H1 (cell line): ENCODE measurements around the gene RASGRF1. TPM values are rescaled to one million over a fixed set of nuclear protein-coding genes. Genes with fewer than 3 reads are reported as not detected.

ENCODE experiments used
- CTCF ChIA-PET: fragments of 300-600 bp; sonication (Branson Sonifier 250); formaldehyde crosslinking; loops from one replicate; lab custom pipeline; 2021; ENCODE audit not compliant: partially characterized antibody; lab: Charles Lee
- POLR2A ChIA-PET: fragments of 300-600 bp; sonication (Branson Sonifier 250); formaldehyde crosslinking; loops from one replicate; lab custom pipeline; 2021; ENCODE audit warnings: inconsistent platforms; ENCODE audit not compliant: partially characterized antibody; lab: Charles Lee
- DNase-seq, 2 experiments: peaks; one replicate each; pipeline versions ENCODE4 v3.0.0 to v3.0.0-alpha.2; 2010 to 2022; ENCODE audit warnings: low spot score in 2 of 2, low read depth in 1 of 2, mixed read lengths in 1 of 2
- FAIRE-seq: peaks from 2 replicates; lab custom pipeline; 2011; peaks lifted over from hg19 to GRCh38; lab: Jason Lieb, UNC
- H2AFZ ChIP-seq: 2 replicates; pipeline ENCODE4 v1.8.1; 2012; ENCODE audit warnings: low read length, inconsistent platforms
- H2AK5ac ChIP-seq: 2 replicates; pipeline ENCODE4 v1.6.1; 2013; ENCODE audit warnings: low read depth, low read length
- H2BK120ac ChIP-seq: replicated peaks from 2 replicates; pipeline ENCODE3; 2013; ENCODE audit warnings: low read depth, low read length, inconsistent platforms
- H2BK12ac ChIP-seq: 2 replicates; pipeline ENCODE4 v1.6.1; 2013; ENCODE audit warnings: low read depth, low read length
- H2BK15ac ChIP-seq: 2 replicates; pipeline ENCODE4 v1.6.1; 2013; ENCODE audit warnings: low read length
- H2BK20ac ChIP-seq: 2 replicates; pipeline ENCODE4 v1.6.1; 2013; ENCODE audit warnings: low read length
- H2BK5ac ChIP-seq: 2 replicates; pipeline ENCODE4 v1.6.1; 2013; ENCODE audit warnings: low read depth, low read length
- H3K14ac ChIP-seq: 2 replicates; pipeline ENCODE4 v1.6.1; 2013; ENCODE audit warnings: inconsistent platforms; ENCODE audit not compliant: insufficient read length
- H3K18ac ChIP-seq: 2 replicates; pipeline ENCODE4 v1.6.1; 2013; ENCODE audit warnings: low read length; ENCODE audit errors: extremely low read depth
- H3K23ac ChIP-seq: 2 replicates; pipeline ENCODE4 v1.6.1; 2013; ENCODE audit warnings: inconsistent platforms; ENCODE audit not compliant: insufficient read length
- H3K23me2 ChIP-seq: 2 replicates; pipeline ENCODE4 v1.6.1; 2013; ENCODE audit warnings: low read depth, low read length
- H3K27ac ChIP-seq: 2 replicates; pipeline ENCODE4 v1.6.1; 2011; ENCODE audit warnings: low read depth, low read length, inconsistent platforms
- H3K27me3 ChIP-seq, 4 experiments: replicated peaks in 1 of 4; 1 replicate in 1 of 4; 2 replicates in 3 of 4; pipeline versions ENCODE4 v1.6.1 to v1.8.1; 2011 to 2013; ENCODE audit warnings: low read length in 3 of 4, mild to moderate bottlenecking in 3 of 4, inconsistent platforms in 2 of 4, mixed read lengths in 2 of 4, moderate library complexity in 1 of 4; ENCODE audit not compliant: control insufficient read depth in 3 of 4, insufficient read depth in 3 of 4; ENCODE audit errors: extremely low read depth in 1 of 4
- H3K36me3 ChIP-seq, 4 experiments: 2 replicates each; pipeline versions ENCODE4 v1.6.1 to v1.8.1; 2011 to 2013; ENCODE audit warnings: mild to moderate bottlenecking in 4 of 4, low read length in 3 of 4, moderate library complexity in 2 of 4, control low read depth in 1 of 4, inconsistent platforms in 1 of 4; ENCODE audit not compliant: insufficient read depth in 4 of 4, control insufficient read depth in 2 of 4
- H3K4ac ChIP-seq: replicated peaks from 2 replicates; pipeline ENCODE3; 2013; ENCODE audit warnings: low read length, low read depth, mixed read lengths, inconsistent platforms; ENCODE audit not compliant: insufficient read length
- H3K4me1 ChIP-seq, 4 experiments: replicated peaks in 1 of 4; 1 replicate in 1 of 4; 2 replicates in 3 of 4; pipeline versions ENCODE4 v1.6.1 to v1.8.1; 2011 to 2013; ENCODE audit warnings: low read length in 3 of 4, inconsistent platforms in 2 of 4, mixed read lengths in 1 of 4; ENCODE audit not compliant: insufficient read depth in 4 of 4, control insufficient read depth in 3 of 4
- H3K4me2 ChIP-seq, 2 experiments: 2 replicates each; pipeline versions ENCODE4 v1.6.1 to v1.8.1; 2011 to 2013; ENCODE audit warnings: low read depth in 2 of 2, low read length in 2 of 2, control low read depth in 1 of 2, inconsistent platforms in 1 of 2, mild to moderate bottlenecking in 1 of 2; ENCODE audit not compliant: insufficient read depth in 1 of 2
- H3K4me3 ChIP-seq, 4 experiments: fragments of 200-600, 300-600 bp in 1 of 4; sonication (generic), shearing (Covaris generic), sonication (Bioruptor Twin) in 1 of 4; 2 replicates each; pipeline versions ENCODE4 v1.5.1 to v1.8.1; 2011 to 2016; ENCODE audit warnings: low read length in 4 of 4, low read depth in 3 of 4, control low read depth in 2 of 4, inconsistent platforms in 2 of 4, mild to moderate bottlenecking in 2 of 4, mixed read lengths in 1 of 4, moderate library complexity in 1 of 4; ENCODE audit not compliant: insufficient read depth in 2 of 4; ENCODE audit errors: extremely low read depth in 1 of 4
- H3K56ac ChIP-seq: replicated peaks from 2 replicates; pipeline ENCODE3; 2013; ENCODE audit warnings: low read depth, mild to moderate bottlenecking, mixed read lengths, low read length, inconsistent platforms; ENCODE audit not compliant: insufficient read length
- H3K79me1 ChIP-seq: 2 replicates; pipeline ENCODE4 v1.6.1; 2013; ENCODE audit warnings: low read depth, low read length, control low read depth
- H3K79me2 ChIP-seq, 2 experiments: 2 replicates each; pipeline versions ENCODE4 v1.6.1 to v1.8.1; 2012 to 2013; ENCODE audit warnings: low read length in 2 of 2, mild to moderate bottlenecking in 2 of 2, inconsistent platforms in 1 of 2; ENCODE audit not compliant: insufficient read depth in 2 of 2, control insufficient read depth in 1 of 2
- H3K9ac ChIP-seq, 4 experiments: replicated peaks in 1 of 4; 1 replicate in 1 of 4; 2 replicates in 3 of 4; pipeline versions ENCODE4 v1.6.1 to v1.8.1; 2011 to 2013; ENCODE audit warnings: low read depth in 3 of 4, low read length in 3 of 4, control low read depth in 2 of 4, mild to moderate bottlenecking in 2 of 4, moderate library complexity in 2 of 4, inconsistent platforms in 1 of 4; ENCODE audit errors: extremely low read depth in 1 of 4
- H3K9me3 ChIP-seq, 2 experiments: 2 replicates each; pipeline versions ENCODE4 v1.6.1 to v1.8.1; 2012 to 2013; ENCODE audit warnings: mild to moderate bottlenecking in 2 of 2, moderate library complexity in 2 of 2, control low read depth in 1 of 2, inconsistent platforms in 1 of 2, low read depth in 1 of 2, low read length in 1 of 2, mixed read lengths in 1 of 2; ENCODE audit not compliant: insufficient read depth in 2 of 2
- H4K20me1 ChIP-seq, 2 experiments: replicated peaks in 1 of 2; 2 replicates each; pipeline versions ENCODE3 to v1.8.1; 2011 to 2013; ENCODE audit warnings: inconsistent platforms in 2 of 2, low read length in 2 of 2, mild to moderate bottlenecking in 1 of 2; ENCODE audit not compliant: insufficient read depth in 2 of 2, control insufficient read depth in 1 of 2
- H4K5ac ChIP-seq: 2 replicates; pipeline ENCODE4 v1.6.1; 2013; ENCODE audit warnings: low read length, low read depth, mixed read lengths, inconsistent platforms; ENCODE audit not compliant: insufficient read length
- H4K8ac ChIP-seq: 2 replicates; pipeline ENCODE4 v1.8.0; 2013; ENCODE audit warnings: mild to moderate bottlenecking, moderate library complexity, low read length, inconsistent platforms; ENCODE audit not compliant: insufficient read depth; ENCODE audit errors: extremely low read depth
- H4K91ac ChIP-seq: replicated peaks from 2 replicates; pipeline ENCODE3; 2013; ENCODE audit warnings: low read length, mixed read lengths, inconsistent platforms; ENCODE audit not compliant: insufficient read length
- ATF3 ChIP-seq: IDR thresholded peaks from 2 replicates; pipeline ENCODE4 v1.6.1; 2011; ENCODE audit warnings: low read depth, mild to moderate bottlenecking, low read length; ENCODE audit not compliant: insufficient read depth
- CEBPB ChIP-seq: IDR thresholded peaks from 2 replicates; pipeline ENCODE4 v1.6.1; 2012; ENCODE audit warnings: low read depth, low read length
- CTCF ChIP-seq, 3 experiments: IDR thresholded peaks; 1 replicate in 2 of 3; 2 replicates in 1 of 3; pipeline versions ENCODE4 v1.5.1 to v1.6.1; 2011; ENCODE audit warnings: low read length in 3 of 3, mild to moderate bottlenecking in 3 of 3, inconsistent platforms in 2 of 3, low read depth in 1 of 3, moderate library complexity in 1 of 3; ENCODE audit not compliant: insufficient read depth in 1 of 3; ENCODE audit errors: control extremely low read depth in 1 of 3
- E2F6 ChIP-seq: IDR thresholded peaks from 2 replicates; pipeline ENCODE4 v1.6.1; 2012; ENCODE audit warnings: inconsistent platforms
- MAX ChIP-seq: IDR thresholded peaks from 2 replicates; pipeline ENCODE4 v1.6.1; 2012; ENCODE audit warnings: inconsistent platforms
- NRF1 ChIP-seq: IDR thresholded peaks from 2 replicates; pipeline ENCODE4 v1.6.1; 2011; ENCODE audit warnings: mild to moderate bottlenecking, low read depth, low read length, improper control_type of control experiment
- RAD21 ChIP-seq, 2 experiments: IDR thresholded peaks in 1 of 2; conservative IDR thresholded peaks in 1 of 2; 2 replicates each; pipeline ENCODE4 v1.6.1; 2011; ENCODE audit warnings: low read depth in 2 of 2, low read length in 2 of 2, improper control_type of control experiment in 1 of 2, inconsistent platforms in 1 of 2, mild to moderate bottlenecking in 1 of 2, moderate library complexity in 1 of 2
- RNF2 ChIP-seq: fragments of 200-900, 300-1000 bp; sonication (generic); IDR thresholded peaks from 2 replicates; pipeline ENCODE4 v1.7.1; 2016; ENCODE audit warnings: borderline replicate concordance, low read depth, mild to moderate bottlenecking, antibody characterized with exemption, low read length; ENCODE audit not compliant: poor library complexity, severe bottlenecking; ENCODE audit errors: missing control alignments
- SIRT6 ChIP-seq: IDR thresholded peaks from one replicate; pipeline ENCODE4 v1.7.1; 2012; ENCODE audit warnings: low read length, inconsistent platforms
- WGBS, 2 experiments: shearing (Covaris generic) in 1 of 2; methylation state at CpG; one replicate each; pipeline versions ENCODE4 v1.1.6 to v1.1.7; 2013 to 2015; ENCODE audit warnings: low lambda C conversion rate in 2 of 2, mixed read lengths in 2 of 2, inconsistent platforms in 1 of 2, low coverage in 1 of 2, missing lambda C conversion rate in 1 of 2; ENCODE audit not compliant: insufficient replicate concordance in 2 of 2, insufficient coverage in 1 of 2, insufficient read length in 1 of 2; ENCODE audit errors: extremely low coverage in 1 of 2, missing lambda C conversion rate in 1 of 2; 5-methylcytosine and 5-hydroxymethylcytosine counted together
- polyA plus RNA-seq, 7 experiments: library from polyadenylated mRNA; depleted of rRNA in 3 of 7; stranded (reverse) in 5 of 7; unstranded in 2 of 7; fragments of >200 nt in 5 of 7; fragments of 200-250 nt in 2 of 7; gene quantifications; 1 replicate in 5 of 7; 2 replicates in 1 of 7; 4 replicates in 1 of 7; pipeline versions ENCODE4 v1.2.1 to v1.2.3, GENCODE V29; 2011 to 2013; ENCODE audit warnings: missing spikeins in 2 of 7, mixed read lengths in 2 of 7
- total RNA-seq: library from RNA; stranded (reverse); fragmentation: NEBNext Ultra II Directional; extraction: Animal tissue kit (Norgen Biotek cat#: 25700); gene quantifications from 2 replicates; pipeline ENCODE4 v1.2.1, GENCODE V29; 2021

Gene RASGRF1
- total and polyA plus RNA-seq, 2 of the 8 experiments (the other 6 are each of a cell fraction or from before 2014, with no cell fraction given) = 0.42 to 0.67 TPM

GRCh38 chr15:79113831-79114230, 23.3 kb upstream of the RASGRF1 start:
- no peak overlapping the region for H3K4me2 ChIP-seq
- H4K8ac ChIP-seq = no peak overlapping the region
- peak in 1 of 2 experiments; percentile 4 for DNase-seq
- no peaks in the 10 kb centered on the region for H3K79me1 ChIP-seq
- H3K27ac ChIP-seq = no peak overlapping the region
- H4K91ac ChIP-seq = no peak overlapping the region
- H3K18ac ChIP-seq = no peak overlapping the region
- POLR2A ChIA-PET = interaction anchor here (1.6 kb wide), 1 partner anchor 17 kb away, joined by 3 read pairs; no protein-coding TSS in a partner anchor
- no peak overlapping the region for H2BK20ac ChIP-seq
- H3K23ac ChIP-seq = no peak overlapping the region
- no peak overlapping the region for H2BK15ac ChIP-seq
- H3K4me1 ChIP-seq = no peaks in the 10 kb centered on the region
- peaks cover 3 to 4% of the 10 kb centered on the region in 2 experiments; a peak in 2 of 4 replicates for H3K9me3 ChIP-seq
- H3K9ac ChIP-seq = no peak overlapping the region
- WGBS, 2 experiments = 93% methylated on average over 2 of the region's 2 CpGs; no CpG with 5 or more reads in 1 of the 2 experiments
- H2AK5ac ChIP-seq = no peak overlapping the region
- no peak overlapping the region for H2AFZ ChIP-seq
- H2BK120ac ChIP-seq = no peak overlapping the region
- H2BK5ac ChIP-seq = no peak overlapping the region
- no peak for FAIRE-seq
- H3K79me2 ChIP-seq = no peaks in the 10 kb centered on the region
- H3K23me2 ChIP-seq = no peaks in the 10 kb centered on the region
- no peak overlapping the region for H4K5ac ChIP-seq
- no peaks in the 10 kb centered on the region for H4K20me1 ChIP-seq
- no peaks in the 10 kb centered on the region; a peak in 1 of 7 replicates for H3K27me3 ChIP-seq
- no peaks in the 10 kb centered on the region for H3K36me3 ChIP-seq
- no peak overlapping the region for H2BK12ac ChIP-seq
- CTCF ChIA-PET = interaction anchor here (3.8 kb wide), 1 partner anchor 71 kb away, joined by 14 read pairs; no protein-coding TSS in a partner anchor
- H3K4ac ChIP-seq = no peak overlapping the region
- no peak overlapping the region for H3K14ac ChIP-seq
- H3K56ac ChIP-seq = no peak overlapping the region
- no peak overlapping the region for H3K4me3 ChIP-seq
- TF ChIP-seq NRF1 (no peak), RNF2 (no peak), RAD21 (IDR thresholded peaks at IDR 0.05 in 1 of 2, conservative IDR thresholded peaks at IDR 0.05 in 1 of 2; ENCODE audit: low read depth in 2 of 2, low read length in 2 of 2) (no peak), CTCF (IDR thresholded peaks at IDR 0.05; ENCODE audit: control extremely low read depth in 1 of 3, insufficient read depth in 1 of 3, low read depth in 1 of 3, low read length in 3 of 3) (no peak), ATF3 (no peak), CEBPB (no peak), SIRT6 (no peak), MAX (no peak), E2F6 (no peak)
